Fibroblast of skin of abdomen (primary cell): ENCODE results near the gene SIMC1. TPM values are rescaled to one million over a fixed set of nuclear protein-coding genes. Genes with fewer than 3 reads are reported as not detected.
A peak's percentile ranks its signal among the peaks of the same experiment; 100 is the strongest.
"Not testable (repeated sequence)": the region's sequence is repeated elsewhere in the genome, so short reads cannot be mapped to it uniquely, and the experiment has no call there.

Experiments used
- DNase-seq: peaks from one replicate; pipeline ENCODE4 v3.0.0-alpha.2; 2013
- polyA plus RNA-seq, 2 experiments: library from polyadenylated mRNA; unstranded; fragments of 120-200 nt; gene quantifications; one replicate each; pipeline ENCODE4 v1.2.1, GENCODE V29; 2013; ENCODE audit not compliant: insufficient read length in 2 of 2

The SIMC1 gene
- polyA plus RNA-seq (2013, experiment 1 of 2; ENCODE audit: insufficient read length), result 14.5 TPM
- 13.0 TPM for polyA plus RNA-seq (2013, experiment 2 of 2; ENCODE audit: insufficient read length)

DNA sequence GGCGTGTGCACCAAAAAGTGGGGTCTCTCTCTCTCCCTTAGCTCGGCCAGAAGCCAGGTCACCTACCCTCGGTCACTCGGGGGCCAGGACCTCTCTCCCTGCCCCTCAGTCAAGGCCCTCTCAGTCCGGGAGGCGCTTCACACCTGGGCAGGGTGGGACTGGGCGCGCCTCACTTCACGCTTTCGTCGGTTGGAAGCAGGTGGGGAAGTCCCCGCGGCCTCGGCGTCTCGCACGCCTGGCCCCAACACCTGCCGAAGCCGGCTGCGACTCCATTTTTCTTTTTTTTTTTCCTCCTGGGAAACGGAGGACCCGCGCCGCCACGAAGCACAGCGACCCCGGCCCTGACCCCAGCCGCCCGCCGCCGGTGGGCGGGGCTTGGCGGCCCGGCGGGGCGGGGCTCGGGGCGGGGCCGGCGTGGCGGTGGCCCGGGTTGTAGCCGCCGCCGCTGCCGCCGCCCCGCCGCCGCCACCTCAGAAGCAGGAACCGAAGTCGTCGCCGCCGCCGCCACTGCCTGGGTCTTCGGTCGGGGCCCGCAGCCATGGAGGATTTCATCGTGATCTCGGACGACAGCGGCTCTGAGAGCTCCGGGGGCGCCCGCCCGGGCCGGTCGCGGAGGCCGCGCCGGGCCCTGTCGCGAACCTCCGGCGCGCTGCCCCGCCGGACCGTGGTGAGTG, at the start of gene SIMC1:
Gene SIMC1 (plus strand): TSS at position 454 of the 674 bp plus-strand sequence. CDS start 85 bp downstream, at position 539.
- DNase-seq, result peak; percentile 2

DNA sequence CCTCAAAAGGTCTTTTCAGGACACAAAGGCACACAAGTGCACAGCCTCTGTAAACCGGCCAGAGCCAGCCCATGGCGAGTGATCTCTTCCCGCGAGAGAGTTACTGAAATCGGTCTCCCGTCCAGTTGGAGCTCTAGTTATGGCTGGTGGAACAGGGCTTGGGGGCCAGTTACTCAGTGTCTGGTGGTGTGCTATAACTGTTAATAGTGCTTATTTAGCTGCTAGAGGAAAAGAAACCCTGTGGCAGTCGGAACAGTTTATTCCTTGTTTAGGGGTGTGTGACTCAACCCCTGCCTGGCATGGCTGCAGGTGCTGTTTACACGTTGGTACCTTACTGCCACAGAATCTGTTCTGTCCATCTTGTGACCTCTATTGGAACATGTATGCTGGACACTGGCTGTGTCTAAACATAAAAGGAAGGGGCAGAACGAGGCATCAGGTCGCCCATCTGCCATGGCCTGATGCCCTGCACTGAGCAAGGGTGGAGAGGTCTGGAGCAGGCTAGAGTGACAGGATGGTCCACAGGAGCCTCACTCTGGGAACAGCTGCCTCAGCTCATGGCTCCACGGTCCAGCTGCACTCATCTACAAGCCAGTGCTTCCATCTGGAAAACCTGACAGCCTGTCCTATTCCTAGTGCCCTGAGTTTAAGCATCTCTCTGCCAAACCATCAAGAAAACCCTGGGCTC, 49.6 kb upstream of the SIMC1 start:
- no peak for DNase-seq

GRCh38 chr5:176189857-176190256, 48.4 kb upstream of the SIMC1 start:
- DNase-seq, result no peak

DNA sequence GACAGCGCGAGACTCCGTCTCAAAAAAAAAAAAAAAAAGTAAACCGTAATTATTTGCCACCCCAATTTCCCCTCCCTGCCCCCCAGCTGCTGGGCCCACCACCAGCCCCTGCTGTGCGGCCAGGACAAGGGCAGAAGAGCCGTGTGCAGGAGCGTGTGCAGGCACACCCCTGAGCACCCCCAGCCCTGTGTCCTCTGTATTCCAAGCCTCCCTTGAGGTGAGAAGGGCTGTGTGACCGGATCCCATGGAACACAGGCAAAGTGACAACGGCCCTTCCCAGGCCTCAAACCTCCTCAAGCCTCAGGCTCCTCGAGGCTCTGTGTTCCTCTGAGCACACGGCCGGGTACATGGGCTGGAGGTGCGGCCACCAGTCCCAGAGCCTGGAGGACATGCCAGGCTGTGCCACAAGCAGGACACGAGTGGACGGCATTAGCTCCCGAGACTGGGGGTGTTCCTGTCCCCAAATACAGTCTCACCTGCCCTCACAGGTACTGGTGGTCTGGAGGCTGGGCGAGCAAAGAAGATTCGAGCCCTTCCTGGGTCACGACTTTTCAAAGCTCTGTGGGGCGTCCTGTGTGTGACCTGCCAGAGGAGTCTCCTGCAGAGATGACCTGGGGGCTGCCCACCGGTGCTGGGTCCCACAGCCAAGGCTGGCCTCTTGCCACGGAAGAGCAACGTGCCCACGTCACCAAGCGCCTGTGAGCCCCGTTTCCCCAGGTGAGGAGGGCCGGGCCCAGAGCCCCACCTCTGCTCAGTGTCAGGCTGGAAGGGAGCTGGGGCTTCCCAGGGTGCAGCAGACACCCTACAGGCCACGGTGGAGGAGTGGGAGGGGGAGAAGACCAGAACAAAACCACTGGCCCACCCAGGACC, 47.1 kb upstream of the SIMC1 start:
- DNase-seq, result no peak

DNA sequence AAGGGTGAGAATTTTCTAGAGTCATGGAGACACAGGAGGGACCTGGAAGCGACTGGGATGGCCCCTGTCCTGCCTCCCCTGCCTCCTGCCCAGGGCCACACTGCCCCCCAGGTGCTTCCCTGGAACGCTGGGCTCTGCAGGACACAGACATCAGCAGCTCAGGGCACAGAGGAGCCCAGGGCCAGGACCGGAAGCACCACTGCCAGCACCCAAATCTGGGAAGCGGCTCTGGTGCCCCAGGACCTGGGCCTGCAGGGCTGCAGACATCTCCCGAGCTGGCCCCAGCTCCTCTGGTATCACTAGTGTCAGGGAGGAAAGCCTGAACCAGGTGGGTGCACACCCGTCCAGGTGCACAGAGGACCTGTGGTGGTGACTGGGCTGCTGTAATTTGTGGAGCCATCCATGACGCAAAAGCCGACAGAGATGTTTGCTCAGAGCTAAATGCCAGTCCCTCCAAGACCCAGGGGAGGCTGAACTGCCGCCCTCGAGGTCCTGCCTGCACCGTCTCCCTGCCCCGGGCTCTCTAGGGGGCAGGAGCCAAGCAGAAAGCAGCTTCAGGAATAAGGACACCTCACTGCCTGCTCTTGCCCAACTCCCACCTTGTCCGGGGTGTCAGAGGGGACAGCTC, 46.0 kb upstream of the SIMC1 start:
- DNase-seq, result no peak

DNA sequence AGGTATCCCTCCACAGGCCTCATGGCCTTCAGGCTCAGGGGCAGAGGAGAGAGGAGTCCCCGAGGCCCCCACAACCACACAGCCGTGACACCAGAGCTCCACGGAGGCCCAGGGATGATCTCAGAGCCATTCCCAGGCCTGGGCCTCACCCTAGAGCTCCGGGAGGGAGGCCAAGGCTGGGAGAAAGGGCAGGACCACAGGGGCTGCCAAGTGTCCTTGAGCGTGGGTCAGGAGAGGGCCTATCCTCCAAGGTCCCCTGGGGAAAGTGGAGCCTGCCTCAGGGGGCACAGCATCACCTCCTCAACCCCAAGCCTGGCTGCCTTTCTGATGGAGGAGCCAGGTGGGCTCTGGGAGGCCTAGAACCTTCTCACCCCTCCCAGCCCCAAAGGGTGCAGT, 45.5 kb upstream of the SIMC1 start:
- DNase-seq, result not testable (repeated sequence)

DNA sequence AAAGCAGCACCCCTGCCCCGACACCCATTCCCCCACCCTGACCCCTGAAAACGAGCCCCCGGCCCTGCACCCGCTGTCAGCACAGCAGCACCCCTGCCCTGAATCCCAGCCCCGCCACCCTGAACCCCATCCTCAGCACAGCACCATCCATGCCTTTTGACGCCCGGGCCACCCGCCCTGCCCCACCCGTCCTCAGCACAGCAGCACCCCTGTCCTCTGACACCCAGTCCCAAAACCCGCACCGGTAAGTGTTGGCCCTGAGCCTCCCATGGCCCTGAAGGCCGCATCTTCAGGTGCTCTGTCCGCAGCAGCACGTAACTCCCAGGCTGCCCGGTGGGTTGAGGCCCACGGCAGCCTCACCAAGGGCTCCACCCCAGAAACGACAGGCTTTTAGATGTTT, 44.6 kb upstream of the SIMC1 start:
- not testable (repeated sequence) for DNase-seq

DNA sequence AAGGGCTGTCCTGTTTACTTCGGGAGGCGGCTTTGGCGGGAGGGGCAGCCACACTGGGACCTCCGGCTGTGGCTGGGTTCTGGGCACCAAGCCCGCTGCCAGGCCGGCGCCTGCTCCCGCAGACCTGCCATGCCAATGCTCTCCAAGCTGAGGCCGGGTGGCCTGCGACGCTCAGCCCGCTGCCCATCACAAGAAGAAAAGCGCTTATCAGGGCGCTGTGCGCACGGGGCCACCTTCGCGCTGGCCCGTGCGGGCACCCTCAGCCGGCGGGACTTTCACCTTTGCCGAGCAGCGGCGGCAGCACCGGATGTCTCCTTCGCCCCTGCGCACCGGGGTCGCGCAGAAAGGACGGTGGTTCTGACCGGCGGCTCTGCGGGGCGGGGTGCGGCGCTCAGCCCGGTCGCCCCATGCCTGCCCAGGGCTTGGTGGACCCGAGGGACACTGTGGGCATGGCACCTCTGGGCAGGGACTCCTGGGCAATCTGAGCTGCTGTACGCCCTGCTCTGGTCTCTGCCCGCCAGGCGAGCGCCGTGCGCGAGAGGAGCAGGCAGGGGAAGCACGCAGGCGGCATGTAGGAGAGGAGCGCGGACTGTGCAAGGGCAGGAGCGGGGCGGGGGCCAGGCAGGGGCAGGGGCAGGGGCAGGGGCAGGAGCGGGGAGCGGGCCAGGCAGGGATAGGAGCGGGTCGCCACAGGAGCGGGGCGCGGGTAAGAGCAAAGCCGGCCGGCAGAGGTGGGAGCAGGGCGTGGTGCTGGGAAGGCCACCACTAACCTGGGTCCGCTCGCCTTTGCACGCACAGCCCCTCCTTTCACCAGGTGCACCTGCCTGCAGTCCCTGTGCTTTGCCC, 43.8 kb upstream of the SIMC1 start:
- not testable (repeated sequence) for DNase-seq

DNA sequence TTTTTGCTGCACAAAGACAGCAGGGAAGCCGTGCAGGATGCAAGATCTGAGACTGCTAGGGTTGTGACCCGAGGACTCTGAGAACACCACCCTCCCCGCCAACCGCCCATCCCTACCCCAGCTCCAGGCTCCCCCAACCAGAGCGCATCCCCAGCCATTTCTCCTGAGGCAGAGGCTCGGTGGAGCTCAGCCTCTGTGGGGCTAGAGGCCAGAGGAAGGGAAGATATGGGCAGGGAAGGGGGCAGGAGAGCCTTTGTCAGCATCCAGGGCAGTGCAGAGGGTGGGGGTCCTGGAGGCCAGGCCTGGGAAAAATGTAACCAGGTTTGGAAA, 43.2 kb upstream of the SIMC1 start:
- not testable (repeated sequence) for DNase-seq

- DNase-seq, result not testable (repeated sequence)
These were observed 42.6 kb upstream of the SIMC1 start for GRCh38 chr5:176195487-176196207.

GRCh38 chr5:176196781-176197180, 41.4 kb upstream of the SIMC1 start:
- not testable (repeated sequence) for DNase-seq

DNA sequence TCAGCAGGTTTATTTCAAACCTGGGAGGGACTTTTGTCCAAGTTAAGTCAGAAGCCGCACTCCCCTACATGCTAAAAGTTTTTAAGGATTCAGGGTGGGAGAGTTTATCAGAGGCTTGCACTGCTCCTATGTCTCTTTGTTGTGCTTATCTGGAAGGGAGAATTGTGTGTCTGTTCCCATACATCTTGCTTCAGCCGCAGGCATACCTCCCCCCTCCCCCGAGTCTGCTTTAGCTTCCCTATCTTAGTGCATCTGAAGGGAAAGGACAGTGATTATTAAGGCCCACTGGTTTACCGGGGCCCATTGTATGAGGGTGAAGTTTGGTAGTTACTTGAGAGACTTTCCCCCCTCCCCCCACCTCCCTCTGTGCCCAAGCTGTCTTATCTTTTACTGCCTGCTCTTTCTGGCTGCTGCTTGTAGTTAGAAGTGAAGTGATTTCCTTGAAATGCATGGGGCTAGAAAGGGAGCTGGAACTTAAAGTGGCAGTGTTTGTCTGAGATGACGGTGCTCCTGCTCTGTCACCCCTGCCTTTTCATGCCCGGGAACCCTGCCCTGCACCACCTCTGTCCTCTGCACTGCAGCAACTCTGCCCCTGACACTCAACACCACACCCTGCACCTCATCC, 40.9 kb upstream of the SIMC1 start:
- DNase-seq, result not testable (repeated sequence)

DNA sequence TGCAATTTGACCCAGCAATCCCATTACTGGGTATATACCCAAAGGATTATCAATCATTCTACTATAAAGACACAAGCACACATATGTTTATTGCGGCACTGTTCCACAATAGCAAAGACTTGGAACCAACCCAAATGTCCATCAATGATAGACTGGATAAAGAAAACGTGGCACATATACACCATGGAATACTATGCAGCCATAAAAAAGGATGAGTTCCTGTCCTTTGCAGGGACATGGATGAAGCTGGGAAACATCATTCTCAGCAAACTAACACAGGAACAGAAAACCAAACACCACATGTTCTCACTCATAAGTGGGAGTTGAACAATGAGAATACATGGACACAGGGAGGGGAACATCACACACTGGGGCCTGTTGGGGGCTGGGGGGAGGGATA, 39.9 kb upstream of the SIMC1 start:
- not testable (repeated sequence) for DNase-seq

GRCh38 chr5:176198991-176199733, 39.1 kb upstream of the SIMC1 start:
- DNase-seq, result not testable (repeated sequence)

DNA sequence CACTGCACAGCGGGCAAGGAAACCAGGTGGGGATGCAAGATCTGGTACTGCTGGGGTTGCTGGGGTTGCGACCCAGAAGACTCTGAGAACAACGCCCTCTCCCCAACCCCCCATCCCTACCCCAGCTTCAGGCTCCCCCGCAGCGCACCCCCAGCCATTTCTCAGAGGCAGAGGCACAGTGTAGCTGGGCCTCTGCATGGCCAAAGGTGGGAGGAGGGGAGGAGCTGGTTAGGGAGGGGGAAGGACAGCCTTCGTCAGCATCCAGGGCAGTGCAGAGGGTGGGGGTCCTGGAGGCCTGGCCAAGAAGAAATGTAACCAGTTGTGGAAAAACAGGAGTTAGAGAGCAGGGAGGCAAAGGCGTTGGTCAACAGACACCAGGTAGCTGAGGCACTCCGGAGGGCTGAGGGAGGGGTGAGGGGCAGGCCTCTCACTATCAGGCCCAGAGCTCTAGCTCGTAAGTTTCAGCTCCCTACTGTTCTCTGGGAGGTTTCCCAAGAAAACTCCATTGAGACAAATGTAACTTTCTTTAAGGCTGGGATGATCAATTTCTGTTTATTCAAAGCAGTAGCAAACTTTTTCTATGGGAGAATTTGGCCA, 38.3 kb upstream of the SIMC1 start:
- DNase-seq, result not testable (repeated sequence)

GRCh38 chr5:176201811-176202210, 36.4 kb upstream of the SIMC1 start:
- DNase-seq, result no peak

DNA sequence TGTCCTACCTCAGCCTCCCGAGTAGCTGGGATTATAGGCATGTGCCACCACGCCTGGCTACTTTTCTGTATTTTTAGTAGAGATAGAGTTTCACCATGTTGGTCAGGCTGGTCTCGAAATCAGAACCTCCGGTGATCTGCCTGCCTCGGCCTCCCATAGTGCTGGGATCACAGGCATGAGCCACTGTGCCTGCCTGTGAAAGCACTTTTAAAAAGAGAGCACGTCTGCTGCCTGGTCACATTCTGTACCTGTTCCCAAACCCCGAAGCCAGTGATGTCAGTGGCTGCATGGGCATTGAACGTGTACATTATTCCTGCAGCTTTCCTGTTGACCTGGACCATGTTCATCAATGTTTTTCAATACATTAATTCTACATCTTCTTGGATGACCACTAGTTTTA, 35.1 kb upstream of the SIMC1 start:
- no peak for DNase-seq

DNA sequence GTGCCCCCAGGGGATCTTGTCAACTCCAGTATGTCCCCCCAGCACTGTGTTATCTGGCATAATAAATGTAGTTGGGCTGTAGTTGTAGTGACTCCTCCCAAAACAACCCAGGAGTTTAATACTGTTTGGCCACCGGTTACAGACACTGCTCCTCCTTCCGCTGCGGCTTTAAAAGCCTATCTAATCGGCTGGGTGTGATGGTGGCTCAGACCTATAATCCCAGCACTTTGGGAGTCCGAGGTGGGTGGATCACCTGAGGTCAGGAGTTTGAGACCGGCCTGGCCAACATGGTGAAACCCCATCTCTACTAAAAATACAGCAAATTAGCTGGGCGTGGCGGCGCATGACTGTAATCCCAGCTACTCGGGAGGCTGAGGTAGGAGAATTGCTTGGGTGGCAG, 34.7 kb upstream of the SIMC1 start:
- not testable (repeated sequence) for DNase-seq

DNA sequence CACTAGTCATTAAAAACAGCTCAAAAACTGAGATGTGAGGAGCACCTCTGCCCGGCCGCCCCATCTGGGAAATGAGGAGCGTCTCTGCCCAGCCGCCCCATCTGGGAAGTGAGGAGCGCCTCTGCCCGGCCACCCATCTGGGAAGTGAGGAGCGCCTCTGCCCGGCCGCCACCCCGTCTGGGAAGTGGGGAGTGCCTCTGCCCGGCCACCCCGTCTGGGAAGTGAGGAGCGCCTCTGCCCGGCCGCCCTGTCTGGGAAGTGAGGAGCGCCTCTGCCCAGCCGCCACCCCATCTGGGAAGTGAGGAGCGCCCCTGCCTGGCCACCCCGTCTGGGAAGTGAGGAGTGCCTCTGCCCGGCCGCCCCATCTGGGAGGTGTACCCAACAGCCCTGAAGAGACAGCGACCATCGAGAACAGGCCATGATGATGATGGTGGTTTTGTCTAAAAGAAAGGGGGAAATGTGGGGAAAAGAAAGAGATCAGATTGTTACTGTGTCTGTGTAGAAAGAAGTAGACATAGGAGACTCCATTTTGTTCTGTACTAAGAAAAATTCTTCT, 23.7 kb upstream of the SIMC1 start:
- DNase-seq, result not testable (repeated sequence)
